IPS DF 19.7 (cell line): ENCODE measurements around the gene C8B.

ENCODE experiments used
- DNase-seq: peaks from one replicate; pipeline ENCODE4 v3.0.0-alpha.2; 2013; ENCODE audit warnings: low read depth, low spot score

C8B gene

DNA sequence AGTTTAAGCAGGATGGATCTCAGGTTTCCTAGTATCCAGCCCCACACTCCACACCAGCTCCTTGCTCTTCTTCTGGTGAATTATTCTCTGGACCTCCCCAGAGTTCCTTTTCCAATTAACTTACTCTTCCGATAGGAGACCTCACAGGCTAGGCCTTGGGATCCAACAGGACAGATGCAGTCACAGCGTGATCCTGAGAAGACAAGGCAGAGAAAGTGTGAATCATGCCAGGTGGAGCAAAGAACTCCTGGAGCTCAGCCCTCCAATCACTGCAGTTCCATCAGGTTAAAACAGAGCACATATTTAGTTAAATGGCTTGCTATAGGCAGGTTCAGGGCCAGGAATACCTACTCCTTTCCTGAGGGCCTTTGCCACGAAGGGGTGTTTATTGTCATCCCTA is 34.1 kb downstream of the C8B start:
- DNase-seq: no peak

DNA sequence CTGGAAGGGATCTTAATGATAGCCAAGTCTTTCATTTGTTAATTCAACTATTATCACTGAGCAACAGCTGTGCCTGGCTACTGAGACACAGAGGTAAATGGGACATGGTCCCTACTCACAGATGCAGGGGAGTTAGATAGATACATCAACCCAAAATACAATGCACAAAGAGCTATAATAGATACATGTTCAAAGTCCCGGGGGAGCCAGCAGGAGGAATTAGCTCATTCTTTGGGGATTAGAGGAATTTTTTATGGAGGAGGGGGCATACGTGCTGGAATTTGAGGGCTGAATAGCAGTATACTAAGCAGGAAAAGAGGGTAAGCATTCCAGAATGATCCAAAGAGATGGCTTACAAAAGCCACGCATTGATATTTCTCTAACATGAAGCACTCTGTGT is 34.6 kb downstream of the C8B start:
- no peak for DNase-seq

DNA sequence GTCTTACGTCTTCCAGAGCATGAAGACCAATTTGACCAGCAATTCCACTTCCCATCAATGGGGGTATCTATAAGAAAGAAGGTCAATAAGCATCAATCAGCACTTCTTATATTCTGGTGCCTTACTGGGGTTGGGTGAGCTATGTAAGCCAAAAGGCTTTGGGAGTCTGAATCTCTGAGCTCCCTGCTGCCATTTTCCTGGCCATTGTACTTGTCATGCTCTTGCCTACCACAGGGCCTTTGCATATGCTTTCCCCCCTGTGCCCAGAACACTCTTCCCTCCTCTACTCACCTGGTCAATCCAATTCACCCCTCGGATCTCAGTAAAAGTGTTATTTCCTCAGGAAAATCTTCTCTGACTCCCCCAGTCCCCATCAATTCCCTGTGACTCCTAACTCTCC is 36.3 kb downstream of the C8B start:
- no peak for DNase-seq

DNA sequence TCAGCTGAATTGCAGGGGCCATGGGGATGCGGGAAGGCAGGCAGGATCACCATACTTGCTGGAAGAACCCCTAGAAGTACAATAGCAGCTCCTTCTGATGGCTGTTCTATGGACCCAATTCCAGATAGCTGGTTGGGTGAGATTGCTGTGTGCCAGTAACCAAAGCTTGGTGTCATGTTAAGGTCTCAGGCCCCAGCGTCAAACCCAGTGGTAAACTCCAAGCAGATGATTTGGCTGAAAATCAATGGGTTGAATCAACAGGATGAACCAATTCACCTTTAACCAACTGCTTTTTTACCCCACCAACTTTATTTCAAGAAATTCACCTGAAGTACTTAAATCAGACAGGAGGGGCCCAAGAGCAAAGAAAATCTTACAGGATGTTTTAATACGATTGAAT is 37.8 kb downstream of the C8B start:
- DNase-seq: no peak

DNA sequence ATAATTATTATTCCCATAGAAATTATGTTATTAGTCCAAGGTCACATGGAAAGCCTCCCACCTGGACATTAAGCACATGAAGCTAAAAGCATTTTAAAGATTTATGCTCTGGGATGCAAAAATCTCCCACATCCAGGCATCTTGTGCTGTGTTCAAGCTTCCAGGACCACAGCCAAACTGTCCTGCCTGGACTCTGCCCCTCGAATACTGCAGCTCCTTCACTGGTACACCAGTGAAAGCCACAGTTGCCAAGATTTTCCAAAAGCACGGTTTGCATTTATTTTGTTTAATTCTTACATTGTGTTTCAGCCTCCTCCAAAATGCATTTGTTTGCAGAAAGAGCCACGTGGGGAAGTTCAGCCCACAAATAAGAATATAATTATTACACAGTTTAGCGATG is 38.6 kb downstream of the C8B start:
- DNase-seq: no peak

DNA sequence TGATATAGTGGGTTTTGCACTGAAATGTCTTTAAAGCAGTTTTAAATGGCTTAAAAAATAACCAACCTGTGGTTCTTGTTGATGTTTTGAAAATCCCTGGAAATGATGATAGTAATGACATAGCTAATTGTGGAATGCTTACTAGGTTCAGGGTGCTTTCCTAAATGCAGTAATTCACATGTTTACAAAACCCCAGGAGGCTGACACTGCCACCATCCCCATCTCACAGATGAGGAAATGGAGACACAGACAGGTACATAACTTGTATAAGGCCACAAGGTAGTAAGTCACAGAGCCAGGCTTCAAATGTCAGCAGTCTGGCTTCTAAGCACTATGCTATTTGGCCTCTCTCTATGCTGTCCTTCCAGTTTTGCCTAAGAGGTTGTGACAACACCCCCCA is 40.6 kb downstream of the C8B start:
- no peak for DNase-seq

DNA sequence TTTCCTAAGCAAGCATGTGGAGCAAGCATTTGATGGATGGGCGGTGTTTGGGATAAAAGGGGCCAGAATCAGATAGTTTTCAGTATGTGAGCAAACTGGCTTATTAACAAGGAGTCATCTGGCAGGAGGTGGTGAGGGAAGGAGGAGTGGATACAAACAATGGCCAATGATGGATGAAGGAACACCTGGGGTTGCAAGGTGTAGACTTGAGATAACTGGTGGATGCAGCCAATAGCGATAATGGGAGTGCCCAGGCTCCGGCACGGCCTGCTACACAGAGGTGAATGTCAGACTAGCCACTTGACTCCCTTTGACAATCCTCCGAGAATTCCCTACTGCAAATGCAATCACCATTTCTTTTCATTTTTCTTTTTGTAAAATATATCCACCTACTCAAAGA is 41.7 kb downstream of the C8B start:
- DNase-seq: no peak

DNA sequence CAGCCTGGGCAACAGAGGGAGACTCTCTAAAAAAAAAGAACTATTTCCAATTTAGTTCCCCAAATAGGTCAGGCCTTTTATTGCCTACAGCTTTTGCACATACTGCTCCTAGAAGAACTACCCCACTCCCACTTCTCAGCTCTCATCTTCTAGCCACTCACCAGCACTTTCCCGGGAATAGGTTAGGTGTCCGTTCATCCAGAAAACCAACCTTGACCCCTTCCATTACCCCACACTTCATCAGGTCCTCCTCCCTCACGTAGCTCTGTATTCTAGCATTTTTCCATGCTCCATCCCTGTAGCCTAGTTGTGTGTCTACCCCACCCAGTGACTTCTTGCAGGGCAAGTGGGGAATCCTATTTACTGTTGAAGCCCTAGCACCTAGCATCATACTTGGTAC is 42.6 kb downstream of the C8B start:
- no peak for DNase-seq

DNA sequence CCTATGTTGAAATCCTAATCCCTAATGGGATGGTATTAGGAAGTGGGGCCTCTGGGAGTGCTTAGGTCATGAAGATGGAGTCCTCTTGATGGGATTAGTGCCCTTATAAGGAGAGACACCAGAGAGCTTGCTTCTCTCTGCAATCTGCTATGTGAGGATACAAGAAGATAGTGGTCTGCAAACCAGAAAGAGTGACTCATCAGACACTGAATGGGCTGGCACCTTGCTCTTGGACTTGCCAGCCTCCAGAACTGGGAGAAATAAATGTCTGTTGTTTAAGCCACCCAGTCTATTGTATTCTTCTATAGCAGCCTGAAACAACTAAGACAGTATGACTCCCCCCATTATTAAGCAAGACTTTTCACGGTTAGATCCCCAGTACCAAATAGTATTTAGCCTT is 43.3 kb downstream of the C8B start:
- no peak for DNase-seq

DNA sequence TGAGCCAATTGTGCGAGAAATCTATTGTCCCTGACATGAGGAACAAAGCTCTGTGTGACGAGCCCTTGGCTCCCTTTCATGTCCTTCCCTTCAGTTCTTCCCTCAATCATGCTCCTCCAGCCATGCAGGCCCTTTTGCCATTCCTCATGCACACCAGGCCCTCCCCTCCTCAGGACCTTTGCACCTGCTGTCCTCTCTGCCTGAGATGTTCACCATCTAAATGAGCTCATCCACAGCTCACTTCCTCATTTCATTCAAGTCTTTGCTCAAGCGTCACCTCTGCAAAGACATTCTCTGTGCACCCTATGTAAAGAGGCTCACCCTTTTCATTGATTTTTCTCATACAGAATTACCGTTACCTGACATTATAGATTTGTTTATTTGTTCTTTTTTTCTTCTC is 43.7 kb downstream of the C8B start:
- DNase-seq: no peak

DNA sequence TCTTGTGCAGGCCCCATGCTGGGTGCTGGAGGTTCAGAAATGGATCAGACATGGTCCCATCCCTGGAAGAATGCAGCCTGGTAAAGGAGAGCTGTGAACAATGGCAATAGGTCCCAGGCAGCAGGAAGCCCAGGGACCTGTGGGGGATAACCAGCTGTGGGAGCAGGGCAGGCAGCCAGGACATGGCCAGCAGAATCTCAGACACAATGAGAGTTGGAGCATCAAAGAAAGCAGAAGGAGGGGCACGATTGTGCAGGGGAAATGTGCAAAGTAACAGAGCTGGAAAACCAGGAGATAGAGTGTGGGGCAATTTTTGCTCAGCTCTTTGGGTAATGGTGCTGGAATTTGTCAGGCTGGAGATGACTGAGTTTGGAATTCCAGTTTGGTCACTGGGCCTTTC is 44.3 kb downstream of the C8B start:
- no peak for DNase-seq

DNA sequence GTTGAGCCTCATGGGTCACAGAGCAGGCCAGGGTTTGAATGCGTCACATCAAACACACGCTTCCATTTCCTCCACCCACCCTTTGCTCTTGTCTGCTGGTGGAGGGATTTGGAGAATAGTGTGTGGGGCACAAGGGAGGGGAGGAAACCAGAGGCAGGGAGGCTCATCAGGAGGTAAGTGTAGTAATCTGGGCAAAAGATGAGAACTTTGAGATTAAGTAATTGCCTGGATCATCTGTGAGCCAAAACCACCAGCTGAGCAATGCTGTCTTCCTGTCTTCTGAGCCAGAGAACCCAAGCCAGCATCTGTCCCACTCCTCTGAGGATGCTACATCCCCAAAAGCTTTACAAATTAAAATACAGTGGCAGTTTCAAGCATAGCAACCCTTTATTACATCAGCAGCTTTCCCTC is 45.2 kb downstream of the C8B start:
- DNase-seq: no peak

DNA sequence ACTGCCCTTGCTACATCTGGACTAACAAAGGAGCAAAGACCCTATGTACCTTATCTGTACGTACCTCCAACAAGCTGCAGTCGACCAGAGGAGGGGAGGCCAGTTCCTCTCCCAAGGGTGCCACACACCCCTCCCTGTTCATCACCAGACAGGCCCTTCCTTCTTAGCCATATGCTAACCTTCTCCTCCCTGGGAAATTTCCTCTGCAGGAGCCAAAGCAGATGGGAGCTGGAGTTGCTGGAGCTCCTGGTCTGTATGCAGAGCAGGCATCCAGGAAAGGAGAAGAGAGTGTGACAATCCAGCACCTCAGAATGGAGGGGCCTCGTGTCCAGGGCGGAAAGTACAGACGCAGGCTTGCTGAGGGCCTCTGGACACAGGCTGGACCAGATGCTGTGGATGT is 48.5 kb downstream of the C8B start:
- DNase-seq: no peak

DNA sequence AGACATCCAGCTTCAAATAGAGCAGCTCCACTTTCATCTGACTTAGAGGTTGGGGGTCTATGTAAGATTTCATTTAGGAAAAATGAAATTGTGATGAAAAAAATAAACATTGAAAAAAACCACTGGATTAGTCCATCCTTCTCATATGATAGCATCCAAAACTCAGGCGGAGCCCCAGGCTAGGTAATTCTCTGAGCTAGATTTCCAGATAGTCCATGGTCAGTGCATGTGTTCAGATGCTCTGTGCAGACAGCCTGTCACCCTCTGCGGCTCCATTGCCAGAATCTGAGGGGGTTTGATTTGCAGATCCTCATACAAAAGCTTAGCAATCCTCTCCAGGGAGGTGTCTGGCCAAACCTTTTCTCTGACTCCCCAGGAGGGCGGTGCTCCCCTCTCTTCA is 49.2 kb downstream of the C8B start:
- no peak for DNase-seq

DNA sequence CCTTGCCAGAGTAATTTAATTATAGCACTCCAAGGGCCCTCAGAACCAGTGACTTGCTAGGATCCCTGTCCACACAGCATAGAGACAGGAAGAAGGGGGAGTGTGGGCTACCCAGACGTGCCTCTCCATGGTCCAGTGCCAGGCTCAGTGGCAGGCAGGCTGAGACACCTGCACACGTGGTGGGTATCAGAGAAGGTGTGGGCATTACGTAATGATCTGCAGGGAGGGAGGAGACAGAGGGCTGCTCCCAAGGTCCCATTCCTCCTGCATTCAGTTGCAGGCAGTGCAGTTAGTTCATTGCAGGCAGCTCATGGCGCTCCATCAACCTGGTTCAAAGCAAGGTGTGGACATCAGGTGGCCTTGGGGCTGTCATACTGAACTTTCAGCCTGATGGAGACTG is 49.9 kb downstream of the C8B start:
- no peak for DNase-seq

DNA sequence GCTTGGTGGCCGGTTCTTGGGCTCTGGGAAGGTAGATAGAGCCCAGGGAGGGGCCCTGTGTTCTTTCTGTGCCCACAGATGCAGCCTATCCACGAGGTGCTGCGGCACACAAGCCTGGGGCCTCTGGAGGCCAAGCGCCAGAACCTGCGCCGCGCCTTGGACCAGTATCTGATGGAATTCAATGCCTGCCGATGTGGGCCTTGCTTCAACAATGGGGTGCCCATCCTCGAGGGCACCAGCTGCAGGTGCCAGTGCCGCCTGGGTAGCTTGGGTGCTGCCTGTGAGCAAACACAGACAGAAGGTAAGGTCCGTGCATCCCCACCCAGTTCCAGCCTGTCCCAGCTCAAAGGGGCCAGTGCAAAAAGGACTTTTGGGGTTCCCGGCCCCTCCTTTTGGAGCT is 53.5 kb downstream of the C8B start:
- DNase-seq: no peak

DNA sequence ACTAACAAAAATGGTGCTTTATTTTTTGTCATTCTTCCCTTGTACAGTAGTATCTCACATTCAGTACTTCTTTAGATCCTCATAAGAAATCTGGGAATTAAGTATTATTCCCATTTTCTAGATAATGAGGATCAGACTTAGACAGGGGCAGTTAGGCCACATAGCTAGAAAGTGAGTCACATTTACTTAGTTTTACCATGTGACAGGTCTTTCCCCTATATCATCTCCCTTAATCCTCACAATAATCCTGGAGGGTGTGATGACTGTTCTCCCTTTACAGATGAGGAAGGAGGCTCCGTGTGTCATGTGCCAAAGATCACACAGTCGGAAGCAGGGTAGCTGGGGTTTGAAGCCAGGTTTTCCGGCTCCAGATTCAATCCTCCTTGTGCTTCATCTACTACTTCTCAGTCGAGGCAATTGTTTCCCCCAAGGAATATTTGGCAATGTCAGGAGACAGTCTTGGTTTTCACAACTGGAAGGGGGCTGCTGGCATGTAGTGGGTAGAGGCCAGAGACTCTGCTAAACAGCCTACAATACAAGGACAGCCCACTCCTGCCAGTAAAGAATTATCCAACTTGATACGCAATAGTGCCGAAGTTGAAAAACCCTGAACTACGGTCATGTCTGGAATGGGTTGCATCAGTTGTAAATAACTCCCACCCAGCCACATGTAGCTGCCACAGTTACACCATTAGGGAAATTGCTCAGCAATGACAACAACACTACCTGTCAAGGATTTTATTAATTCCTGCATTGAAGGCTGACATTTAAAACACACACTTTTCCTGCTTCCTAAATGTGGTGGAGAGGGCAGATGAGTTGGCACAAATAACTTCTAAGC is 54.5 kb downstream of the C8B start:
- DNase-seq: no peak

DNA sequence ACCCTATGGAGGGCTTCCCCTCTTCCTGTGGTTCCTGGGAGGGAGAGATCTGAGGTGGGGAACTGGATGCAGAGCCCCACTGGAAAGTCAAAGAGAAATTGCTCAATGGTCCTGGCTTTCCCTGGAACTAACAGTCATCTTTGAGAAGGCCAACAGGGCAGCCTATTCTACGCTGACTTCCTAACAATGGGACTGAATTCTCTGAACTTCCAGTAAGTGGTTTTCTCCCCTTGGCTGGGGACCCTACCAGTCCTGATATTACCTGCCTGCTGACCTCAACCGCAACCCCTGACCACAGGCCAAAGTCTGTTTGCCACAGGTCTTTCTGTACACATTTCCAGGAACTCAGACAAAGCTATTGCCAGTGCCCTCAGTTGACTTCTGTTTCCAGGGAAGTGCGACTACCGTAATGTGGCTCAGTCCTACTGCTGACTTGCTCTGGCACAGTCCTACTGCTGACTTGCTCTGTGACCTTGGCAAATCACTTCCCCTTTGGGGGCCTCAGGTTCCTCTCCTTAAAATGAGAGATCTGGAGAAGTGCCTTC is 55.3 kb downstream of the C8B start:
- DNase-seq: no peak

DNA sequence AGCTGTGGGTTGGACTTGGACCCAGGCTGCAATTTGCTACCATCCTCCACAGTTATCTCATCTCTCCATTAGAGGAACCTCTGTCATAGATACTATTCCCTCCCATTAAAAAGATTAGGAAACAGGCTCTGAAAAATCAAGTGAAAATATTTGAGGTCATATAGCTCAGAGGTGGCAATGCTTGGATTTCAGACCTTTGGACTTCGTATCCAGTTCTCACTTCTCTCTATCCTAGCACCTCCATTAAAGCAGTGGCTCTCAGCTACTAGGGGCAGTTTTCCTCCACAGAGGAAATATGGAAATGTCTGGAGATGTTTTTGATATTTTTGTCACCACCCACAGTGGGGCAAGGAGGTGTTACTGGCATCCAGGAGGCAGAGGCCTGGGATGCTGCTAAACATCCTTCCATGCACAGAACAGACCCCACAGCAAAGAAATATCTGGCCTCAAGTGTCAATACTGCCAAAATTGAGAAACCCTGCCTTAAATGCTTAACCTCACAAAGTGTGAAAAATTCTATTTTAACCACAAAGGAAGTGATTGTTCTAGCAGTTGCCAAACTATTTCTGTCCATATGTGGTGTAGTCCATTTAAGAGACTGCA is 57.1 kb downstream of the C8B start:
- no peak for DNase-seq

DNA sequence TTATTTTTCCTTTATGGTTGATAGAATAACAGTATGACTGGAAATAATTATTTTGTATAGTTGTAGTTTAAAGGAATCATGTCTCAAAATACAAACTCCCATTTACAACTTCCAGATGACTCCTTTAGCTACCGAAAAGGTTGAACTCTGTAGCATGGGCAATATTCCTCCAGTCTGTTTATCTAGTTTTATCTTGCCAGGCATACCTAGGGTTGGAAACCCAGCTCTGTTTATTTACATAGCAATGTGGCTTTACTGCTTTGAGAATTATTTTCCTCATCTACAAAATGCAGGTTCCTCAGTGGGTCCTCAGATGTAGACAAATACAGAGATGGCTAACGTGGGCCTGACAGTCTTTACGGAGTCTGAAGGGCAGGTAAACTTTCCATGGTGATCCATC is 60.1 kb downstream of the C8B start:
- DNase-seq: no peak

DNA sequence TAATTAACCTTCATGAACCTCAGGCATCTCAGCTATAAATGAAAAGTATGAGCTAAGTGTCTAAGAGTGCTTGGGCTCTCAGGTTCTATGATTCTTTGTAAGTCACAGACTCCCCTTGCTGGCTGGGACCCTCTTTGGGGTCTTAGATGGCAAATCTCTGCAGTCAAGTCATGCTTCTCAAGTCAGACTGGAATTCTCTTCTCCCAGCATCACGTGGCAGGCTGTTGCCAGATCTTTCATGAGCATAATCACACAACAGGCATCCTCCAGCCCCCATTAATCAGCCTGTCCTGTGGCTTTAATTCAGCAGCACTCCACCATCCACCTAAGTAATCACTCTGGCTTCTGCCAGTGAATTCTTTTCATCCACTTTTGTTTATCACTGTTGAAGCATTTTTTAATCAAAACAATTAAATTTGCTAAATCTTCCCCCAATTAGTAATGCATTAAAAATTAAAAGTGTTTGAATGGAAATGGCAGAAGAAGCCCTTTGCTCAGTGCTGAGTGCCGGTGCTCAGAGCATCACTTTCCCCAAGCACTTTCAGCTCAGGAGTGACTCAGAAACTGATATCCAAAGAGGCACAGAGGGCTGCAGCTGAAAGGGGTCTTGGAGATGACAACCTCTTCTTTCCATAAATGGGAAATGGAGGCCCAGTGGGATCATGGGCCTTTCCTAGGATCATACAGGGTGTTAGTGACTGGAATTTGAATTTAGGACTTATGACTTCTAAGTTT is 61.0 kb downstream of the C8B start:
- DNase-seq: no peak

DNA sequence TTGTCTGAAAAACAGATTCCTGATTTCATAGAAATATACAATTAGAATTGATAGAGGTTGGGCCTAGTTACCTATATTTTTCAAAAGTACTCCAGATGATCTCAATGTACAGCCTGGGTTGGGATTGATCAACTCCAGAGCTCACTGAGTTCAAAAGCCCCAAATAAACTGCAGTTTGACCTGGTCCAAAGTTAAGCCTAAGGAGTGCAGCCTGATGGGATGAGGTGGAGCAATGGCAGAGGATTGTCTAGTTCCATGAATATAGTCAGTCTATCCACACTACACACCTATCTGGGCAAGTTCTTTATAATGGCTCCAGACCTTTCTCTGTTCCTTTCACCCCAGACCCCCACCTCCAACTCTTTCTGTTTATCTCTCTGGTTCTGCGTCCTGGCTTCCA is 62.0 kb downstream of the C8B start:
- no peak for DNase-seq

DNA sequence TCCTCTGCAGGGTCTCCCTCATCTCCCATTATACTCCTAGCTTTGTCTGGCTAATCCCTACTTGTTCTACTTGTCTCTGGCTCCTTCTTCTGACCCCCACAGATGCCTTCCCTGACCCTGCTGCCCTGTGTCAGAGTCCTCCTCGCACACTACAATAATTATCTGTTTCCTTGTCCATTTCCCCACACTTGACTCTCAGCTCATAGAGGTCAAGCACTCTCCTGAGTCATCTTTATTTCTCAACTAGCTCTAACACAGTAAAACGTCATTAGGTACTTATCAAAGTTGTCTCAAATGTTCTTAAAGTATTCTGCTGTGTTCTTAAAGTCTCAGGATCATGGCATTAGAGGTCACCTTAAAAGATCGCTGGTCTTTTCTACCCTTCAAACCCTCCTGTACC is 64.1 kb downstream of the C8B start:
- no peak for DNase-seq
